K562 (cell line): ENCODE data around the gene LONP1. TPM values are rescaled to one million over a fixed set of nuclear protein-coding genes. Genes with fewer than 3 reads are reported as not detected.

Experiments used
- ATAC-seq: fragments of 200-7000 bp; cut with Tn5 transposase; 3 replicates; pipeline ENCODE4 v1.9.1; 2020; ENCODE audit warnings: moderate library complexity
- BruUV-seq: library from RNA; stranded (reverse); fragments of 400-500 nt; replicated peaks from 2 replicates; lab custom pipeline; 2021; lab: Mats Ljungman, UMichigan
- CTCF ChIA-PET: fragments of 300-600 bp; formaldehyde crosslinking; extraction: SDS; loops from one replicate; lab custom pipeline; 2021; ENCODE audit warnings: low intra/inter-chr PET ratio; lab: Yijun Ruan, JAX
- POLR2A ChIA-PET: fragments of 300-600, 350-650 bp; sonication (Branson Sonifier 250); formaldehyde crosslinking; extraction: SDS; loops from one replicate; lab custom pipeline; 2021; ENCODE audit warnings: antibody characterized with exemption, inconsistent platforms; lab: Yijun Ruan, JAX
- DNase-seq, 4 experiments: peaks; one replicate each; pipeline versions ENCODE4 v3.0.0 to v3.0.0-alpha.2; 2011 to 2018; ENCODE audit warnings: low spot score in 3 of 4, mixed read lengths in 3 of 4; ENCODE audit errors: extremely low read depth in 1 of 4
- FAIRE-seq: peaks from 2 replicates; lab custom pipeline; 2011; peaks lifted over from hg19 to GRCh38; lab: Jason Lieb, UNC
- H2AFZ ChIP-seq: 2 replicates; pipeline ENCODE4 v1.6.0; 2011; ENCODE audit warnings: low read depth, low read length, control low read depth, inconsistent platforms
- H3K27ac ChIP-seq: fragments of 200-600 bp; 3 replicates; pipeline ENCODE4 v1.8.0; 2011; ENCODE audit warnings: low read depth, mild to moderate bottlenecking, control low read depth, inconsistent platforms, low read length, moderate library complexity, mixed read lengths; ENCODE audit errors: extremely low read depth
- H3K27me3 ChIP-seq, 2 experiments: fragments of 300-600 bp in 1 of 2; 2 replicates in 1 of 2; 3 replicates in 1 of 2; pipeline versions ENCODE4 v1.6.0 to v1.8.0; 2011; ENCODE audit warnings: inconsistent platforms in 2 of 2, low read length in 2 of 2, mild to moderate bottlenecking in 1 of 2, mixed read lengths in 1 of 2, moderate library complexity in 1 of 2; ENCODE audit not compliant: control insufficient read depth in 2 of 2, insufficient read depth in 2 of 2
- H3K36me3 ChIP-seq: fragments of 300-600 bp; 3 replicates; pipeline ENCODE4 v1.8.0; 2011; ENCODE audit warnings: mild to moderate bottlenecking, low read length, inconsistent platforms; ENCODE audit not compliant: control insufficient read depth, insufficient read depth
- H3K4me1 ChIP-seq, 2 experiments: fragments of 200-600 bp in 1 of 2; replicated peaks in 1 of 2; 2 replicates in 1 of 2; 3 replicates in 1 of 2; pipeline versions ENCODE4 v1.5.1 to v1.8.0; 2011; ENCODE audit warnings: inconsistent platforms in 2 of 2, low read length in 2 of 2, mild to moderate bottlenecking in 1 of 2, mixed read lengths in 1 of 2, moderate library complexity in 1 of 2; ENCODE audit not compliant: control insufficient read depth in 2 of 2, insufficient read depth in 2 of 2
- H3K4me2 ChIP-seq: 2 replicates; pipeline ENCODE4 v1.6.1; 2011; ENCODE audit warnings: low read length, control low read depth, inconsistent platforms, mixed read lengths; ENCODE audit not compliant: insufficient read depth
- H3K4me3 ChIP-seq: fragments of 200-600 bp; sonication (generic), shearing (Covaris generic); 2 replicates; pipeline ENCODE4 v1.5.1; 2016; ENCODE audit warnings: control low read depth, inconsistent platforms
- H3K79me2 ChIP-seq: fragments of 200-600 bp; 3 replicates; pipeline ENCODE4 v1.8.0; 2011; ENCODE audit warnings: low read length, inconsistent platforms; ENCODE audit not compliant: control insufficient read depth, insufficient read depth
- H3K9ac ChIP-seq, 2 experiments: 2 replicates each; pipeline versions ENCODE4 v1.6.0 to v1.6.1; 2011; ENCODE audit warnings: low read depth in 2 of 2, low read length in 2 of 2, control low read depth in 1 of 2, inconsistent platforms in 1 of 2, mild to moderate bottlenecking in 1 of 2, mixed read lengths in 1 of 2; ENCODE audit not compliant: insufficient read depth in 1 of 2
- H3K9me1 ChIP-seq: one replicate; pipeline ENCODE4 v1.6.0; 2011; ENCODE audit warnings: inconsistent platforms, mild to moderate bottlenecking, low read length, moderate library complexity; ENCODE audit not compliant: control insufficient read depth, insufficient read depth
- H3K9me3 ChIP-seq: replicated peaks from 2 replicates; pipeline ENCODE4 v1.5.1; 2011; ENCODE audit warnings: low read depth, low read length, inconsistent platforms; ENCODE audit not compliant: control insufficient read depth, insufficient read depth
- H4K20me1 ChIP-seq: replicated peaks from 2 replicates; pipeline ENCODE4 v1.6.1; 2011; ENCODE audit warnings: low read length, inconsistent platforms, mixed read lengths; ENCODE audit not compliant: control insufficient read depth, insufficient read depth
- BCOR ChIP-seq: fragments of 450-650 bp; IDR thresholded peaks from 2 replicates; pipeline ENCODE4 v1.6.1; 2016
- CBFA2T3 ChIP-seq: fragments of 450-650 bp; IDR thresholded peaks from 2 replicates; pipeline ENCODE4 v1.6.1; 2017
- GATA2 ChIP-seq: sonication (generic); formaldehyde crosslinking; IDR thresholded peaks from 2 replicates; pipeline ENCODE4 v1.4.0; 2020; ENCODE audit warnings: mild to moderate bottlenecking, missing genetic modification reagents
- KDM4B ChIP-seq, 2 experiments: fragments of 450-650 bp in 1 of 2; sonication (generic) in 1 of 2; IDR thresholded peaks; 2 replicates each; pipeline ENCODE4 v1.6.1; 2016 to 2017; ENCODE audit warnings: borderline replicate concordance in 2 of 2, antibody characterized with exemption in 1 of 2, low read depth in 1 of 2, mild to moderate bottlenecking in 1 of 2
- MITF ChIP-seq: IDR thresholded peaks from 2 replicates; pipeline ENCODE4 v1.6.1; 2014; ENCODE audit warnings: antibody characterized with exemption
- RBM25 ChIP-seq: fragments of 200-400 bp; formaldehyde crosslinking; IDR thresholded peaks from 2 replicates; pipeline ENCODE4 v1.6.1; 2018; ENCODE audit warnings: low read length, low read depth, moderate library complexity; ENCODE audit not compliant: severe bottlenecking
- RFX5 ChIP-seq: IDR thresholded peaks from 2 replicates; pipeline ENCODE4 v1.6.1; 2011; ENCODE audit warnings: low read depth, mild to moderate bottlenecking, improper control_type of control experiment, low read length
- SIX5 ChIP-seq, 2 experiments: IDR thresholded peaks; 2 replicates each; pipeline ENCODE4 v1.6.1; 2011; ENCODE audit warnings: low read length in 2 of 2, borderline replicate concordance in 1 of 2, low read depth in 1 of 2, mild to moderate bottlenecking in 1 of 2, moderate library complexity in 1 of 2; ENCODE audit not compliant: insufficient read depth in 1 of 2
- TAL1 ChIP-seq: fragments of 450-650 bp; IDR thresholded peaks from 2 replicates; pipeline ENCODE4 v1.6.1; 2016; ENCODE audit warnings: mild to moderate bottlenecking
- ZNF280A ChIP-seq: fragments of 450-650 bp; IDR thresholded peaks from 2 replicates; pipeline ENCODE4 v1.6.1; 2018; ENCODE audit warnings: mild to moderate bottlenecking, low read depth; ENCODE audit not compliant: partially characterized antibody
- ZNF551 ChIP-seq: fragments of 250-450 bp; sonication (Bioruptor Pico); IDR thresholded peaks from 2 replicates; pipeline ENCODE4 v1.5.0; 2021; ENCODE audit warnings: mild to moderate bottlenecking, moderate library complexity
- WGBS: fragments of 100-300 bp; shearing (Covaris generic); methylation state at CpG from one replicate; pipeline ENCODE4 v1.1.6; 2016; ENCODE audit warnings: low coverage, mixed read lengths; ENCODE audit not compliant: insufficient coverage; ENCODE audit errors: missing lambda C conversion rate; 5-methylcytosine and 5-hydroxymethylcytosine counted together
- in situ Hi-C: fragments of 300-500 bp; cut with MboI; formaldehyde crosslinking; loops from 4 replicates; pipeline ENCODE4 v1.15.0; 2018; ENCODE audit warnings: inconsistent platforms, mixed read lengths
- intact Hi-C: fragments of 100-400 bp; cut with micrococcal nuclease; formaldehyde crosslinking; loops from 2 replicates; pipeline ENCODE4 v1.14.2; 2022
- polyA plus RNA-seq, 8 experiments: library from polyadenylated mRNA; depleted of rRNA in 4 of 8; stranded (reverse) in 5 of 8; unstranded in 3 of 8; fragments of >200 nt; fragmentation: Nextera tagmentation in 2 of 8; fragmentation: Illumina TruSeq in 1 of 8; extraction: Ambion mirVana in 2 of 8; extraction: Trizol in 1 of 8; gene quantifications; 2 replicates each; pipeline versions ENCODE4 v1.2.1 to v1.2.3, GENCODE V29; 2011 to 2014; ENCODE audit warnings: inconsistent platforms in 1 of 8, missing spikeins in 1 of 8
- total RNA-seq, 7 experiments: library from RNA; depleted of rRNA in 6 of 7; stranded (reverse); fragments of >200 nt in 6 of 7; fragmentation: Illumina TruSeq in 2 of 7; extraction: Trizol in 2 of 7; gene quantifications; 2 replicates each; pipeline versions ENCODE4 v1.2.1 to v1.2.3, GENCODE V29; 2011 to 2021; ENCODE audit warnings: low replicate concordance in 1 of 7
- TF ChIP-seq, protein P1 (sequence below), 2 experiments: IDR thresholded peaks; 2 replicates each; pipeline ENCODE4 v1.6.1; 2011; ENCODE audit warnings: borderline replicate concordance in 1 of 2, control low read depth in 1 of 2, low read depth in 1 of 2, low read length in 1 of 2, mild to moderate bottlenecking in 1 of 2, mixed read lengths in 1 of 2, moderate library complexity in 1 of 2; ENCODE audit not compliant: insufficient read depth in 1 of 2, insufficient read length in 1 of 2, poor library complexity in 1 of 2, severe bottlenecking in 1 of 2; ENCODE audit errors: extremely low read depth in 1 of 2
- TF ChIP-seq, protein P2 (sequence below): fragments of 450-650 bp; IDR thresholded peaks from 2 replicates; pipeline ENCODE4 v1.6.1; 2016; ENCODE audit warnings: low read depth, mild to moderate bottlenecking, moderate library complexity
- TF ChIP-seq, protein P3 (sequence below): fragments of 450-650 bp; formaldehyde crosslinking; IDR thresholded peaks from 2 replicates; pipeline ENCODE4 v1.4.0; 2022; ENCODE audit warnings: missing genetic modification characterization

The LONP1 gene
- total and polyA plus RNA-seq, 9 of the 15 experiments (the other 6 are each of a cell fraction or from before 2014, with no cell fraction given) = 1.1 to 238 (median 84.5) TPM

DNA sequence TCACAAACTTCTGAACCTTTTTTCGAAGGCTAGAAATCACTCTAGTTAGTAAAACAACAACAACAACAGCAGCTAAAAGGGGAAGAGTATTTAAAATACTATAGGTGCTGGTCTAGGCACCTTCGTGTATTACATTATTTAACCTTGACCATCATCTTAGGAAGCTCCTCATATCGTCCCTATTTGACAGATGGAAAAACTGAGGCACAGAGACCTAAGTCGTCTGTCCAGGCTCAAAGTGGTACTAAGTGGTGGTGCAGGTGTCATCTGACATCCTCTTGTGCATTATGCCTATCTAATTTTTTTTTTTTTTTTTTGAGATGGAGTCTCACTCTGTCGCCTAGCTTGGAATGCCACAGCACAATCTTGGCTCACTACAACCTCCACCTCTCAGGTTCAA, 29.6 kb upstream of the LONP1 start:
- FAIRE-seq = no peak
- no peaks in the 10 kb centered on the region for H3K79me2 ChIP-seq
- CTCF ChIA-PET = no interaction called here
- H3K9me1 ChIP-seq = no peaks in the 10 kb centered on the region
- no peak overlapping the region for H3K4me2 ChIP-seq
- no peak for ATAC-seq
- no peak overlapping the region for H3K9ac ChIP-seq
- no TSS peak for BruUV-seq
- no peak overlapping the region for H2AFZ ChIP-seq
- H3K9me3 ChIP-seq = no peaks in the 10 kb centered on the region
- H3K27ac ChIP-seq = no peak overlapping the region
- WGBS = 26% methylated on average over 5 of the region's 5 CpGs
- no peak for DNase-seq
- in situ Hi-C loops (no loop called here), intact Hi-C loops (no loop called here)
- POLR2A ChIA-PET = no interaction called here
- no peak overlapping the region for H3K4me3 ChIP-seq
- H4K20me1 ChIP-seq = no peaks in the 10 kb centered on the region
- no peaks in the 10 kb centered on the region for H3K36me3 ChIP-seq
- peaks cover 22 to 36% of the 10 kb centered on the region in 2 experiments; a peak in 3 of 5 replicates for H3K27me3 ChIP-seq
- no peaks in the 10 kb centered on the region; a peak in 1 of 5 replicates for H3K4me1 ChIP-seq
- TF ChIP-seq ZNF551 (CRISPR knock-in tag) (no peak), KDM4B (IDR thresholded peaks at IDR 0.05; ENCODE audit: borderline replicate concordance in 2 of 2, low read depth in 1 of 2) (no peak), RFX5 (no peak), TAL1 (no peak), BCOR (peak; percentile 65), MITF (no peak), GATA2 (CRISPR knock-in tag) (no peak), SIX5 (IDR thresholded peaks at IDR 0.05; ENCODE audit: borderline replicate concordance in 1 of 2, insufficient read depth in 1 of 2, low read depth in 1 of 2, low read length in 2 of 2) (no peak), RBM25 (peak; percentile 72), ZNF280A (no peak), CBFA2T3 (no peak)
- TF ChIP-seq, protein P1, sequence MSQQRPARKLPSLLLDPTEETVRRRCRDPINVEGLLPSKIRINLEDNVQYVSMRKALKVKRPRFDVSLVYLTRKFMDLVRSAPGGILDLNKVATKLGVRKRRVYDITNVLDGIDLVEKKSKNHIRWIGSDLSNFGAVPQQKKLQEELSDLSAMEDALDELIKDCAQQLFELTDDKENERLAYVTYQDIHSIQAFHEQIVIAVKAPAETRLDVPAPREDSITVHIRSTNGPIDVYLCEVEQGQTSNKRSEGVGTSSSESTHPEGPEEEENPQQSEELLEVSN (IDR thresholded peaks at IDR 0.05; ENCODE audit: borderline replicate concordance in 1 of 2, extremely low read depth in 1 of 2, insufficient read depth in 1 of 2, insufficient read length in 1 of 2, low read depth in 1 of 2, low read length in 1 of 2, poor library complexity in 1 of 2, severe bottlenecking in 1 of 2) = no peak
- TF ChIP-seq, protein P2, sequence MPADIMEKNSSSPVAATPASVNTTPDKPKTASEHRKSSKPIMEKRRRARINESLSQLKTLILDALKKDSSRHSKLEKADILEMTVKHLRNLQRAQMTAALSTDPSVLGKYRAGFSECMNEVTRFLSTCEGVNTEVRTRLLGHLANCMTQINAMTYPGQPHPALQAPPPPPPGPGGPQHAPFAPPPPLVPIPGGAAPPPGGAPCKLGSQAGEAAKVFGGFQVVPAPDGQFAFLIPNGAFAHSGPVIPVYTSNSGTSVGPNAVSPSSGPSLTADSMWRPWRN = no peak
- TF ChIP-seq, protein P3, sequence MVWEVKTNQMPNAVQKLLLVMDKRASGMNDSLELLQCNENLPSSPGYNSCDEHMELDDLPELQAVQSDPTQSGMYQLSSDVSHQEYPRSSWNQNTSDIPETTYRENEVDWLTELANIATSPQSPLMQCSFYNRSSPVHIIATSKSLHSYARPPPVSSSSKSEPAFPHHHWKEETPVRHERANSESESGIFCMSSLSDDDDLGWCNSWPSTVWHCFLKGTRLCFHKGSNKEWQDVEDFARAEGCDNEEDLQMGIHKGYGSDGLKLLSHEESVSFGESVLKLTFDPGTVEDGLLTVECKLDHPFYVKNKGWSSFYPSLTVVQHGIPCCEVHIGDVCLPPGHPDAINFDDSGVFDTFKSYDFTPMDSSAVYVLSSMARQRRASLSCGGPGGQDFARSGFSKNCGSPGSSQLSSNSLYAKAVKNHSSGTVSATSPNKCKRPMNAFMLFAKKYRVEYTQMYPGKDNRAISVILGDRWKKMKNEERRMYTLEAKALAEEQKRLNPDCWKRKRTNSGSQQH (CRISPR knock-in tag) = no peak
